ENCODE data around the gene NKAIN2.

Gene NKAIN2

DNA sequence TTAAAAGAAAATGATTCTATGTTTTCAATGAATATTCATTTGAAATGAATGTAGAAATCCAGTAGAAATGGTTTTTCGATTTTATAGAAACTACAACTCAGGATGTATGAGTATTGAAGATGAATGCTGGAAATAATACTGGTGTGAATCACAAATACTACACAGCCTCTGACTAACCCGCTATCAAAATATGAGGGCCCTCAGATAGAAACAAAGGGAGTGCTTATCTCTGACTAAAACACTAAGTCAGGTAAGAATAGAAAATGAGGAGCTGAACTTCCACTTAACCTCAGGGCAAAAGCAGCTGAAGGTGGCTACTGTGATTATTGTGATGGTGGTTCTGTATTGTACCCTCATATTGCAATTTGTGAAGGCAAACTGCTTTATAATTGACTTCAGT lies 937.7 kb downstream of the NKAIN2 start:
- H3K4me3 ChIP-seq (replicated peaks; ENCODE audit: low read depth, low read length): no peak overlapping the region
- DNase-seq (ENCODE audit: extremely low read depth, low read depth): no peak
- TF ChIP-seq, protein P1, sequence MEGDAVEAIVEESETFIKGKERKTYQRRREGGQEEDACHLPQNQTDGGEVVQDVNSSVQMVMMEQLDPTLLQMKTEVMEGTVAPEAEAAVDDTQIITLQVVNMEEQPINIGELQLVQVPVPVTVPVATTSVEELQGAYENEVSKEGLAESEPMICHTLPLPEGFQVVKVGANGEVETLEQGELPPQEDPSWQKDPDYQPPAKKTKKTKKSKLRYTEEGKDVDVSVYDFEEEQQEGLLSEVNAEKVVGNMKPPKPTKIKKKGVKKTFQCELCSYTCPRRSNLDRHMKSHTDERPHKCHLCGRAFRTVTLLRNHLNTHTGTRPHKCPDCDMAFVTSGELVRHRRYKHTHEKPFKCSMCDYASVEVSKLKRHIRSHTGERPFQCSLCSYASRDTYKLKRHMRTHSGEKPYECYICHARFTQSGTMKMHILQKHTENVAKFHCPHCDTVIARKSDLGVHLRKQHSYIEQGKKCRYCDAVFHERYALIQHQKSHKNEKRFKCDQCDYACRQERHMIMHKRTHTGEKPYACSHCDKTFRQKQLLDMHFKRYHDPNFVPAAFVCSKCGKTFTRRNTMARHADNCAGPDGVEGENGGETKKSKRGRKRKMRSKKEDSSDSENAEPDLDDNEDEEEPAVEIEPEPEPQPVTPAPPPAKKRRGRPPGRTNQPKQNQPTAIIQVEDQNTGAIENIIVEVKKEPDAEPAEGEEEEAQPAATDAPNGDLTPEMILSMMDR (IDR thresholded peaks at IDR 0.05; ENCODE audit: low read depth, low read length, missing control alignments): no peak

DNA sequence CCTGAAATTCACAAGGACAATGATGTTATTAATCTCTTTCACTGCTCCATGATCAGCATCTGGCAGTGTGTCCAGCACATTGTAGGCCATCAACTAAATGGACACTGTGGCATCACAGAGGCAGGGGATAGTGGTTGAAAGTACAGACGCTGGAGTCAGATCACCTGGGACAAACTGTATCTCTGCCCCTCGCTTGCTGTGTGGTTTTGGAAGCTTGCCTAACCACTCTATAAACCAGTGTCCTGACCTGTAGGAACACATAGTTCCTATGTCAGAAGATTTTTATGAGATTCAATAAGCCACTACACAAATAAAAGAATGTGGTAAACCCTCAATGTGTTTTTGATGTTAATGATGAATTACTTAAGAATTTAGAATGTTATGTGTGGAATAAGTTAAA lies 939.3 kb downstream of the NKAIN2 start:
- TF ChIP-seq, protein P1 (IDR thresholded peaks at IDR 0.05; ENCODE audit: low read depth, low read length, missing control alignments): no peak
- no peak for DNase-seq (ENCODE audit: extremely low read depth, low read depth)
- H3K4me3 ChIP-seq (replicated peaks; ENCODE audit: low read depth, low read length): no peak overlapping the region

DNA sequence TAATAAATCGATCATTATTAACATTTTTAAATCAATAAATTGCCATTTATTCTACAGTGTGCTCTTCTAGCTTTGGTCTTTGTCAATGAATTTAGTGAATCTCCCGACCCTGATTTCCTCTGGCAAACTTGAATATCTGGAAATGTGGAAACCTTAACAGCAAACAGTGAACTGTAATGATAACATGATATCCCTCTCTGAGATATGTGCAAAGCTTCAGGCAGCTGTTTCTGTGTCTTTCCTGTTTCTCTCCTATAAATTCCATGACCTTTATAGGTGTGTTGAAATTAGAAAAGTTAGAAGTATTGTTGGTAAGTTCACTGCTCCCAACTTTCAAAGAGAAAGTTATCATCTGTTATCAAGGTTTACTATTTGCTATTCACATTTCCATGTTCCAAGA lies 939.8 kb downstream of the NKAIN2 start:
- TF ChIP-seq, protein P1 (IDR thresholded peaks at IDR 0.05; ENCODE audit: low read depth, low read length, missing control alignments): no peak
- no peak for DNase-seq (ENCODE audit: extremely low read depth, low read depth)
- H3K4me3 ChIP-seq (replicated peaks; ENCODE audit: low read depth, low read length): no peak overlapping the region

DNA sequence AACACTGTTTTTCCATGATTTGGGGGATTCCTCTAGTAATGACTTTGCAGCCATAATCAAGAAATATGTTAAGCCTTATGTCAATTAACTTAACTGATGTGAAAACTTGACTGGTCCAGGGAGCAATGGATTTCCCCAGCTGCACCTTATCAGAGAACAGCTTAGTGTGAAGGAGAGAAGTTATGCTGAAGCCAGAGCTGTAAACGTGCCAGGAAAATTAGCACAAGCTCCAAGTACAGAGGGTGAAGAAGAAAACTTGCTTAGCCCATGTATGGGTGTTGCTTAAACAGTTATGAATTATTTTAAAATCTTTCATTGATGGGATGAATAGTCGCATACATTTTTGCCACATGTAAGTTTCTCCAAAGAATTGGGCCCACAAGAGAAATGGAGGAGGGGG lies 943.7 kb downstream of the NKAIN2 start:
- TF ChIP-seq, protein P1 (IDR thresholded peaks at IDR 0.05; ENCODE audit: low read depth, low read length, missing control alignments): no peak
- no peak overlapping the region for H3K4me3 ChIP-seq (replicated peaks; ENCODE audit: low read depth, low read length)
- no peak for DNase-seq (ENCODE audit: extremely low read depth, low read depth)

DNA sequence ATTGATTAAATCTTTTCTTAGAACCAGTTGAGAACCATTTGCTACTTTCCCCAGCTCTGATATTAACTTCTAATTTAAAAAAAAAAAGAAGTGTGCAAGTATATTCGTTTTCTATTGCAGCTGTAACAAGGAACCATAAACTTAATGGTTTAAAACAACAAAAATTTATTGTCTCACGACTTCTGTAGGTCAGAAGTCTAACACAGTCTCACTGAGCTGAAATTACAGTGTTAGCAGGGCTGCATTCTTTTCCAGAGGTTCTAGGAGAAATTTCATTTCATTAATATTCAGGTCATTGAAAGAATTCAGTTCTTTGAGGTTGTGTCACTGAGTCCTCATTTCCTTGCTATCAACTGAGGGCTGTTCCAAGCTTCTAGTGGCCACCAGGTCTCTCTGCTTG lies 945.1 kb downstream of the NKAIN2 start:
- DNase-seq (ENCODE audit: extremely low read depth, low read depth): no peak
- TF ChIP-seq, protein P1 (IDR thresholded peaks at IDR 0.05; ENCODE audit: low read depth, low read length, missing control alignments): no peak
- H3K4me3 ChIP-seq (replicated peaks; ENCODE audit: low read depth, low read length): no peak overlapping the region

DNA sequence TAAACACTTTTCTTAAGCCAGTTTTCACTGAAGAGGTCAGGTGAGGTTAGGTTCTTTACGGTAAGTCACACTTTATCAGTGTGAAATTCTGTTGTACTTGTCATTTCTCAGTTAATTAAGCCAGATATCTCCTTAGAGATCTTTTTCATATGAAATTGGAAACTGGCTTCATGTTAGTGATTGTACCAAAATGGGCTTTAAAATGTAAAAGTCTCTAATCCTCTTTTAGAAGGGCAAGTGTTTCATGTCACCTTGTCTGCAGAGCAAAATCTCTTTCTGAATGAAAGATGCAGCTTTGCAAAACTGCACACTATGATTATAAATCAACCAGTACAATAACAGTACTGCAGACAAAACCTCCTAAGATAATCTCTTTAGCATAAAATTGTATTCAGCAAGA lies 949.3 kb downstream of the NKAIN2 start:
- TF ChIP-seq, protein P1 (IDR thresholded peaks at IDR 0.05; ENCODE audit: low read depth, low read length, missing control alignments): no peak
- H3K4me3 ChIP-seq (replicated peaks; ENCODE audit: low read depth, low read length): no peak overlapping the region
- no peak for DNase-seq (ENCODE audit: extremely low read depth, low read depth)

DNA sequence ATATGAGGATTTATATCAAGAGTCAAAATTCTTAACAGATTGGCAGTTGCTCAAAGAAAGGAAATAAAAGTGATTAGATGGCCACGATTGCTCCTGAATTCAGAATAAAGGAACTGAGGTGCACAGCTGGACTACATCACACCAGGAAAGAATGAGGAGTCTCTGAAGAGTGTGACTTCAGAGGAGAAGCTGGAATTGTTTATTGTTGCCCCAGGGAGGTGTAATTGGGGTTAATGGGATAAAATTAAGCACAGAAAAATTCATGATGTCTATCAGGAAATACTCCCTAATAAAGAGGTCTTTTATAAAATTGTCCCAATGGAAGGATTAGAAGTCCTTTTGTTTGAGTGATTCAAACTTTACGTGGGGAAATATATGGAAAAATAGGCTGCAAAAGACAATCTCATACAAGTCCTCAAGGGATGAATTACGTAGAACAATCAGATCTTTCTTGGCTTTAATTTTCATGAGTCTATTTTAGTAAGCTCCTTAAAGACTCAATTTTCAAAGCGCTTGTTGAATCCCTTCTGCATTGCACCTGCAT lies 950.0 kb downstream of the NKAIN2 start:
- DNase-seq (ENCODE audit: extremely low read depth, low read depth): no peak
- TF ChIP-seq, protein P1 (IDR thresholded peaks at IDR 0.05; ENCODE audit: low read depth, low read length, missing control alignments): no peak
- H3K4me3 ChIP-seq (replicated peaks; ENCODE audit: low read depth, low read length): no peak overlapping the region

Measured in HFF-Myc (cell line).